HG03025 (cell line): Measurements from ENCODE around the gene ANTXRL.
"Not testable (repeated sequence)": the region's sequence is repeated elsewhere in the genome, so short reads cannot be mapped to it uniquely, and the experiment has no call there.

Experiments used
- ATAC-seq: cut with Tn5 transposase; IDR thresholded peaks from one replicate; pipeline ENCODE4 v1.9.1; 2021; ENCODE audit warnings: mild to moderate bottlenecking, moderate library complexity; ENCODE audit not compliant: unreplicated experiment, low FRiP score

The ANTXRL gene

GRCh38 chr10:46271795-46272499 is 14.8 kb upstream of the ANTXRL start:
- not testable (repeated sequence) for ATAC-seq

- no peak for ATAC-seq
These were observed 13.9 kb upstream of the ANTXRL start for GRCh38 chr10:46272863-46273415.

GRCh38 chr10:46273506-46274477 is 13.0 kb upstream of the ANTXRL start:
- no peak for ATAC-seq

- ATAC-seq, result no peak
These were observed 9.0 kb upstream of the ANTXRL start for GRCh38 chr10:46277840-46278239.

GRCh38 chr10:46282421-46282831 is 4.4 kb upstream of the ANTXRL start:
- not testable (repeated sequence) for ATAC-seq

- no peak for ATAC-seq
These were observed 3.8 kb upstream of the ANTXRL start for GRCh38 chr10:46282842-46283574.

- no peak for ATAC-seq
These were observed 3.1 kb upstream of the ANTXRL start for GRCh38 chr10:46283580-46284285.

- ATAC-seq, result peak; percentile 96
These were observed 2.2 kb upstream of the ANTXRL start for GRCh38 chr10:46284286-46285229.

- ATAC-seq, result no peak
These were observed 1.5 kb upstream of the ANTXRL start for GRCh38 chr10:46285300-46285699.

GRCh38 chr10:46285966-46286620 is 704 bp upstream of the ANTXRL start:
- no peak for ATAC-seq

- ATAC-seq, result no peak
These were observed 1.2 kb downstream of the ANTXRL start for GRCh38 chr10:46287846-46288477.

- ATAC-seq, result no peak
These were observed 1.9 kb downstream of the ANTXRL start for GRCh38 chr10:46288601-46289206.

GRCh38 chr10:46289209-46289810 is 2.5 kb downstream of the ANTXRL start:
- ATAC-seq, result no peak

GRCh38 chr10:46290101-46290886 is 3.5 kb downstream of the ANTXRL start:
- ATAC-seq, result no peak

- no peak for ATAC-seq
These were observed 5.2 kb downstream of the ANTXRL start for GRCh38 chr10:46291817-46292572.
